GM18909 (cell line): ENCODE data around the gene ARMC9.

ENCODE experiments used
- ATAC-seq: cut with Tn5 transposase; IDR thresholded peaks from one replicate; pipeline ENCODE4 v1.9.1; 2021; ENCODE audit warnings: mild to moderate bottlenecking; ENCODE audit not compliant: unreplicated experiment, poor library complexity

Gene ARMC9

GRCh38 chr2:231200805-231201474 lies 2.5 kb downstream of the ARMC9 start:
- no peak for ATAC-seq

GRCh38 chr2:231201475-231201814 lies 3.0 kb downstream of the ARMC9 start:
- no peak for ATAC-seq

- no peak for ATAC-seq
Observed at GRCh38 chr2:231203087-231203486, 4.7 kb downstream of the ARMC9 start.

GRCh38 chr2:231204146-231204545 lies 5.7 kb downstream of the ARMC9 start:
- no peak for ATAC-seq

GRCh38 chr2:231204581-231204980 lies 6.2 kb downstream of the ARMC9 start:
- ATAC-seq, result no peak

- no peak for ATAC-seq
Observed at GRCh38 chr2:231207734-231208133, 9.3 kb downstream of the ARMC9 start.

GRCh38 chr2:231210782-231211181 lies 12.4 kb downstream of the ARMC9 start:
- no peak for ATAC-seq

GRCh38 chr2:231211486-231211885 lies 13.1 kb downstream of the ARMC9 start:
- no peak for ATAC-seq

GRCh38 chr2:231212329-231212845 lies 14.0 kb downstream of the ARMC9 start:
- no peak for ATAC-seq

- no peak for ATAC-seq
Observed at GRCh38 chr2:231213931-231214642, 15.7 kb downstream of the ARMC9 start.

GRCh38 chr2:231218366-231218765 lies 19.9 kb downstream of the ARMC9 start:
- ATAC-seq, result no peak

GRCh38 chr2:231219289-231219688 lies 20.9 kb downstream of the ARMC9 start:
- no peak for ATAC-seq

GRCh38 chr2:231221761-231222160 lies 23.3 kb downstream of the ARMC9 start:
- ATAC-seq, result no peak

GRCh38 chr2:231222318-231223000 lies 24.0 kb downstream of the ARMC9 start:
- ATAC-seq, result peak; percentile 79

GRCh38 chr2:231223001-231223375 lies 24.6 kb downstream of the ARMC9 start:
- no peak for ATAC-seq

GRCh38 chr2:231223458-231223976 lies 25.1 kb downstream of the ARMC9 start:
- ATAC-seq, result no peak

- peak; percentile 67 for ATAC-seq
Observed at GRCh38 chr2:231227310-231228162, 29.1 kb downstream of the ARMC9 start.

GRCh38 chr2:231228223-231228622 lies 29.8 kb downstream of the ARMC9 start:
- peak; percentile 84 for ATAC-seq

GRCh38 chr2:231228974-231229529 lies 30.6 kb downstream of the ARMC9 start:
- ATAC-seq, result no peak

GRCh38 chr2:231235217-231235616 lies 36.8 kb downstream of the ARMC9 start:
- no peak for ATAC-seq
